IPS-18a (cell line): ENCODE measurements around the gene SHROOM2.

Experiments used
- H3K27ac ChIP-seq: one replicate; pipeline ENCODE4 v1.5.1; 2013; ENCODE audit warnings: low read length
- H3K27me3 ChIP-seq: one replicate; pipeline ENCODE4 v1.6.1; 2013; ENCODE audit warnings: mild to moderate bottlenecking, low read length; ENCODE audit not compliant: control insufficient read depth, insufficient read depth
- H3K36me3 ChIP-seq: one replicate; pipeline ENCODE4 v1.6.1; 2013; ENCODE audit warnings: low read depth, low read length; ENCODE audit not compliant: control insufficient read depth
- H3K4me1 ChIP-seq: one replicate; pipeline ENCODE4 v1.6.1; 2013; ENCODE audit warnings: low read depth, low read length; ENCODE audit not compliant: control insufficient read depth
- H3K4me3 ChIP-seq: one replicate; pipeline ENCODE4 v1.5.1; 2013; ENCODE audit warnings: low read length
- H3K9ac ChIP-seq: one replicate; pipeline ENCODE4 v1.6.1; 2013; ENCODE audit warnings: mild to moderate bottlenecking, low read length, moderate library complexity
- H3K9me3 ChIP-seq: one replicate; pipeline ENCODE4 v1.6.1; 2013; ENCODE audit warnings: low read depth, low read length; ENCODE audit not compliant: control insufficient read depth

SHROOM2 gene

GRCh38 chrX:9977635-9978034, 191.4 kb downstream of the SHROOM2 start:
- Histone ChIP-seq H3K36me3 (no peaks in the 10 kb centered on the region), H3K27me3 (no peaks in the 10 kb centered on the region), H3K4me3 (no peak overlapping the region), H3K9me3 (peaks cover 12% of the 10 kb centered on the region), H3K9ac (no peak overlapping the region), H3K27ac (no peak overlapping the region), H3K4me1 (peaks cover 23% of the 10 kb centered on the region)

- no peaks in the 10 kb centered on the region for H3K9me3 ChIP-seq
- H3K27me3 ChIP-seq = no peaks in the 10 kb centered on the region
- no peak overlapping the region for H3K4me3 ChIP-seq
- H3K36me3 ChIP-seq = no peaks in the 10 kb centered on the region
- peaks cover 23% of the 10 kb centered on the region for H3K4me1 ChIP-seq
- no peak overlapping the region for H3K27ac ChIP-seq
- H3K9ac ChIP-seq = no peak overlapping the region
Measured at GRCh38 chrX:9980401-9980800, 194.2 kb downstream of the SHROOM2 start.

- no peaks in the 10 kb centered on the region for H3K36me3 ChIP-seq
- H3K9me3 ChIP-seq = no peaks in the 10 kb centered on the region
- no peak overlapping the region for H3K27ac ChIP-seq
- H3K9ac ChIP-seq = no peak overlapping the region
- peaks cover 23% of the 10 kb centered on the region for H3K4me1 ChIP-seq
- H3K27me3 ChIP-seq = no peaks in the 10 kb centered on the region
- no peak overlapping the region for H3K4me3 ChIP-seq
Measured at GRCh38 chrX:9980927-9981326, 194.7 kb downstream of the SHROOM2 start.

GRCh38 chrX:9983441-9983840, 197.2 kb downstream of the SHROOM2 start:
- Histone ChIP-seq H3K36me3 (no peaks in the 10 kb centered on the region), H3K27me3 (no peaks in the 10 kb centered on the region), H3K4me1 (peaks cover 19% of the 10 kb centered on the region), H3K27ac (no peak overlapping the region), H3K9ac (no peak overlapping the region), H3K4me3 (no peak overlapping the region), H3K9me3 (no peaks in the 10 kb centered on the region)

- no peaks in the 10 kb centered on the region for H3K27me3 ChIP-seq
- peaks cover 15% of the 10 kb centered on the region for H3K4me1 ChIP-seq
- no peaks in the 10 kb centered on the region for H3K36me3 ChIP-seq
- H3K4me3 ChIP-seq = no peak overlapping the region
- no peaks in the 10 kb centered on the region for H3K9me3 ChIP-seq
- H3K27ac ChIP-seq = no peak overlapping the region
- H3K9ac ChIP-seq = no peak overlapping the region
Measured at GRCh38 chrX:9983846-9984245, 197.6 kb downstream of the SHROOM2 start.

GRCh38 chrX:9988762-9989161, 202.5 kb downstream of the SHROOM2 start:
- Histone ChIP-seq H3K4me1 (no peaks in the 10 kb centered on the region), H3K4me3 (no peak overlapping the region), H3K9me3 (no peaks in the 10 kb centered on the region), H3K27ac (no peak overlapping the region), H3K36me3 (no peaks in the 10 kb centered on the region), H3K9ac (no peak overlapping the region), H3K27me3 (no peaks in the 10 kb centered on the region)

- Histone ChIP-seq H3K27me3 (no peaks in the 10 kb centered on the region), H3K9me3 (peaks cover 5% of the 10 kb centered on the region), H3K4me1 (no peaks in the 10 kb centered on the region), H3K9ac (no peak overlapping the region), H3K27ac (no peak overlapping the region), H3K36me3 (no peaks in the 10 kb centered on the region), H3K4me3 (no peak overlapping the region)
Measured at GRCh38 chrX:9992061-9992460, 205.8 kb downstream of the SHROOM2 start.

- H3K27ac ChIP-seq = no peak overlapping the region
- H3K9ac ChIP-seq = no peak overlapping the region
- peaks cover 5% of the 10 kb centered on the region for H3K9me3 ChIP-seq
- H3K4me3 ChIP-seq = no peak overlapping the region
- no peaks in the 10 kb centered on the region for H3K36me3 ChIP-seq
- no peaks in the 10 kb centered on the region for H3K27me3 ChIP-seq
- no peaks in the 10 kb centered on the region for H3K4me1 ChIP-seq
Measured at GRCh38 chrX:9992724-9993123, 206.5 kb downstream of the SHROOM2 start.

- H3K4me3 ChIP-seq = no peak overlapping the region
- no peak overlapping the region for H3K27ac ChIP-seq
- H3K4me1 ChIP-seq = no peaks in the 10 kb centered on the region
- H3K9ac ChIP-seq = no peak overlapping the region
- peaks cover 5% of the 10 kb centered on the region for H3K9me3 ChIP-seq
- H3K27me3 ChIP-seq = no peaks in the 10 kb centered on the region
- H3K36me3 ChIP-seq = no peaks in the 10 kb centered on the region
Measured at GRCh38 chrX:9995855-9996339, 209.7 kb downstream of the SHROOM2 start.

- no peaks in the 10 kb centered on the region for H3K4me1 ChIP-seq
- no peaks in the 10 kb centered on the region for H3K36me3 ChIP-seq
- H3K9me3 ChIP-seq = peaks cover 5% of the 10 kb centered on the region
- no peak overlapping the region for H3K4me3 ChIP-seq
- H3K27ac ChIP-seq = no peak overlapping the region
- no peaks in the 10 kb centered on the region for H3K27me3 ChIP-seq
- H3K9ac ChIP-seq = no peak overlapping the region
Measured at GRCh38 chrX:9997041-9997440, 210.8 kb downstream of the SHROOM2 start.

- H3K36me3 ChIP-seq = no peaks in the 10 kb centered on the region
- no peak overlapping the region for H3K4me3 ChIP-seq
- H3K27ac ChIP-seq = no peak overlapping the region
- peaks cover 5% of the 10 kb centered on the region for H3K9me3 ChIP-seq
- no peak overlapping the region for H3K9ac ChIP-seq
- H3K27me3 ChIP-seq = no peaks in the 10 kb centered on the region
- H3K4me1 ChIP-seq = no peaks in the 10 kb centered on the region
Measured at GRCh38 chrX:9997524-9997923, 211.3 kb downstream of the SHROOM2 start.
